Activated T-cell treated with anti-CD3 and anti-CD28 coated beads, Interleukin-2, amount 50 U/mL, for 72 hours (primary cell): Measurements from ENCODE around the gene SUDS3. TPM values are rescaled to one million over a fixed set of nuclear protein-coding genes. Genes with fewer than 3 reads are reported as not detected.

Source experiments
- ATAC-seq, 2 donors: fragments of 150-1000 bp; cut with Tn5 transposase; replicated peaks in 1 of 2; 2 replicates each; pipeline ENCODE4 v1.10.0; 2021; ENCODE audit warnings: moderate library complexity in 2 of 2, mild to moderate bottlenecking in 1 of 2
- DNase-seq, 2 donors: peaks; one replicate each; pipeline ENCODE4 v3.0.0; 2021 to 2022; ENCODE audit warnings: mixed read lengths in 1 of 2
- H3K27ac Mint-ChIP-seq: one replicate; pipeline ENCODE4 v1.8.0; 2022; ENCODE audit warnings: mild to moderate bottlenecking, moderate library complexity, mixed read lengths
- H3K27me3 Mint-ChIP-seq: one replicate; pipeline ENCODE4 v1.8.0; 2022; ENCODE audit warnings: low read depth, mixed read lengths
- H3K36me3 Mint-ChIP-seq, 2 donors: one replicate each; pipeline ENCODE4 v1.8.0; 2022; ENCODE audit warnings: mixed read lengths in 2 of 2, mild to moderate bottlenecking in 1 of 2; ENCODE audit not compliant: insufficient read depth in 2 of 2
- H3K4me1 Mint-ChIP-seq: one replicate; pipeline ENCODE4 v1.8.0; 2022; ENCODE audit warnings: low read depth, mixed read lengths
- H3K4me3 Mint-ChIP-seq, 2 donors: one replicate each; pipeline ENCODE4 v1.8.0; 2022; ENCODE audit warnings: mild to moderate bottlenecking in 2 of 2, mixed read lengths in 2 of 2, moderate library complexity in 2 of 2
- H3K9me3 Mint-ChIP-seq, 2 donors: one replicate each; pipeline ENCODE4 v1.8.0; 2022; ENCODE audit warnings: mixed read lengths in 2 of 2
- total RNA-seq, 2 donors: library from RNA; stranded (reverse); gene quantifications; one replicate each; pipeline ENCODE4 v1.2.3, GENCODE V29; 2022

Gene SUDS3
- total RNA-seq, 2 donors from 2014 or later: 29.5 to 32.3 TPM

DNA sequence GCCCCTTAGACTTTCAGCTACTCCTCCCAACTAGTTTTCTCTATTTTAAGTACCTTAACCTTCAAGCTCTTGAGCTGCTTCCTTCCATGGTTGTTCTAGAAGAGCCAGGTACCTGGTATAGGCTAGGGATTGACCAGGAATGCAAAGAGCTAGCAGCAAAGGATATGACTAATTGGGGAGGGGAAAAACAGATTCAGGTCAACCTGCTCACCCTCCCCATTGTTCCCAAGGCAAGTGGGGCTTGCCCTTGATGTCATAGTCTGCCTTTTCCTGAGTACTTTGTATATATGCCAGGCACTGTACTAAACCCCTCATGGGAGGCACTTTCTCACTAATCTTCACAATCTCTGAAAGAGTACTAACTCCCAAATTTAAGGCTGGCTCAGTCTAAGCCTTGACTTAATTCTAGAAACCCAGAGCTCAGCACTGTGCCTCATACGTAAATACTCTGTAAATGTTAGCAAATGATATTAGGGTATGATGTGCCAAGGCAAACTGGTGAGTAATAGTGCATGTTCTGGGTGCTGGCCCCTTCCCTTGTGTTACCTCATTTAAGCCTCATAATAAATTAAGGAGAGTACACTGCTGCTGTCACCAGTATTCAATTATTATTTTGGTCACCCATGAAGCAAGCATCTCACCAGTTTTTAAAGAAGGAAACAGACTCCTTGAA lies 42.2 kb downstream of the SUDS3 start:
- DNase-seq (no peak), ATAC-seq (no peak)
- H3K27me3 Mint-ChIP-seq: no peaks in the 10 kb centered on the region
- no peaks in the 10 kb centered on the region for H3K4me1 Mint-ChIP-seq
- H3K27ac Mint-ChIP-seq: no peak overlapping the region
- H3K9me3 Mint-ChIP-seq: no peaks in the 10 kb centered on the region
- H3K36me3 Mint-ChIP-seq: peaks cover 5 to 8% of the 10 kb centered on the region in 2 donors
- no peak overlapping the region for H3K4me3 Mint-ChIP-seq

DNA sequence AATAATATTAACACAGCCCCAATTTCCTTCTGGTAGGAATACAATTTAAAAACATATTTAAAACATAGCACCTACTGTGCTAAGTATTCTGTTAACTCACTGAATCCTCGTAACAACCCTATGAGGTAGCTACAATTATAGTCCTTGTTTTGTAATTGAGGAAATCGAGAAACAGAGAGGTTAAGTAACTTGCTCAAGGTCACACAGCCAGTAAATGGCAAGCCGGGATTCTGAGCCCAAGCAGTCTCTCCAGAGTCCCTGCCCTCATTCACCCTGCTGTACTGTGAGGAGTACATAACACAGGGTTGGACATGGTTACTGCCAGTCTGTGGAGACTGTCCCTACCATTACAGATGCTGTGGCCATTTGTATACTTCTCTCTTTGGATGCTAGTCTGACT lies 44.3 kb downstream of the SUDS3 start:
- ATAC-seq: no peak
- no peak overlapping the region for H3K4me3 Mint-ChIP-seq

DNA sequence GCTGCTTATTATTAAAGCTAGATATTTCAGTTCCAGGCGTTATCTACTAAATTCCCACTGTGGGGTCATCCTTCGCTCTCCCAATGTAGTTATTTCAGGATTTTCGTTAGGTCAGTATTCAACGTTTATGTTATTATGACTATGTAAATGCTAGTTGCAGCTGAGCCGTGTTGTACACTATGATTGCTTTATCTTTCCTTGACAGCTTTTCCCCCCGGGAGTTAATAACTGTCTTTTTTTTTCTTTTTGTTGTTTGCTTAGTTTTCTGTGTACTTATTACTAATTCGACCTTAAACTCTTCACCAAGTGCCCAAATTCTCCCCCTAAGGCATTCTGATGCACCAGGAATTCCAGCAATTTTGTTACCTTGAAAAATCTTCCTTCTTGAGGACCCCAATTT lies 48.5 kb downstream of the SUDS3 start:
- no peaks in the 10 kb centered on the region for H3K4me1 Mint-ChIP-seq
- peaks cover 0 to 1% of the 10 kb centered on the region in 2 donors for H3K9me3 Mint-ChIP-seq
- H3K27ac Mint-ChIP-seq: no peak overlapping the region
- no peaks in the 10 kb centered on the region for H3K27me3 Mint-ChIP-seq
- no peak overlapping the region for H3K4me3 Mint-ChIP-seq
- no peaks in the 10 kb centered on the region for H3K36me3 Mint-ChIP-seq
- DNase-seq (no peak), ATAC-seq (no peak)

More for the DNA sequence above, 44.3 kb downstream of the SUDS3 start:
- peaks cover 1 to 2% of the 10 kb centered on the region in 2 donors for H3K36me3 Mint-ChIP-seq
- peaks cover 0 to 1% of the 10 kb centered on the region in 2 donors for H3K9me3 Mint-ChIP-seq
- no peak for DNase-seq
- H3K4me1 Mint-ChIP-seq: no peaks in the 10 kb centered on the region
- H3K27me3 Mint-ChIP-seq: no peaks in the 10 kb centered on the region
- H3K27ac Mint-ChIP-seq: no peak overlapping the region

DNA sequence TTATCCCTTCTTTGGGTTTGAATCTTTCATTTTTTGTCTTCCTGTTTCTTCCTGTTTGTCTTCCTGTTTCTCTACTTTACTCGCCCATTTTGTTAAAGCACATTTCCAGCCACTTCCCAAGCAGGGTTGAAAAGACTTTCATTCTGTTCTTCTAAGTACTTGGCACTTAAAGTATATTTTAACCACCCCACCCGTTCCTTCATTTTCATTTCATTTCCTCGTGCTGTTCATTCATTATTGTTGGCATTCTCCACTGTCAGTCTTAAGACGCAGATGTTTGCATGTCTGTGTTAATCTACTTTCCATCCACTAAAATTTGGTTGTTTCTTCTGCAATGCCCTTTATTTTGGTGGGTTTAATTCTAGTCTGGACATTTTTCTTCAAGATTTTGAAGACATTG lies 49.0 kb downstream of the SUDS3 start:
- ATAC-seq: no peak
- Mint-ChIP-seq H3K27me3 (no peaks in the 10 kb centered on the region), H3K9me3 (peaks cover 0 to 1% of the 10 kb centered on the region in 2 donors), H3K4me1 (no peaks in the 10 kb centered on the region), H3K27ac (no peak overlapping the region), H3K4me3 (no peak overlapping the region), H3K36me3 (no peaks in the 10 kb centered on the region)
- no peak for DNase-seq

DNA sequence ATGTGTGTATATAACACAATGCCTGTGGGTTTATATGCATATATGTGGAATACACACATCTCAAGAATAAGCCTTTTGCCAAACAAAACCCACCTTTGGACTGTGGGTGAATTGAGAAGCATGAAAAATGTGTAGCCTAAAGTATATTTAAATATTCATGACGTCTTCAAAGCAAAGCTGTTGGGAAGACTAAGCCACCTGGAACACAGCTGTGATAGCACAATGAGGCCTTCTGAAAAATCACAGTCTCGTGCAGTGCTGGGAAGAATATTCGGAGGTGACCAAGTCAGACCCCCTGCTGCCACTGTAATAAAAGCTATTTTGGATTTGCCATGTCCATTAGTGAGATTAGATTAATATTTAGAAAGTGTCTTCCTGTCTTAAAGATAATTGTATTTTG lies 51.5 kb downstream of the SUDS3 start:
- no peak for ATAC-seq
- H3K9me3 Mint-ChIP-seq: peaks cover 0 to 1% of the 10 kb centered on the region in 2 donors
- no peak overlapping the region for H3K4me3 Mint-ChIP-seq
- no peak overlapping the region for H3K27ac Mint-ChIP-seq
- no peak for DNase-seq
- no peaks in the 10 kb centered on the region for H3K36me3 Mint-ChIP-seq
- no peaks in the 10 kb centered on the region for H3K27me3 Mint-ChIP-seq
- H3K4me1 Mint-ChIP-seq: no peaks in the 10 kb centered on the region

DNA sequence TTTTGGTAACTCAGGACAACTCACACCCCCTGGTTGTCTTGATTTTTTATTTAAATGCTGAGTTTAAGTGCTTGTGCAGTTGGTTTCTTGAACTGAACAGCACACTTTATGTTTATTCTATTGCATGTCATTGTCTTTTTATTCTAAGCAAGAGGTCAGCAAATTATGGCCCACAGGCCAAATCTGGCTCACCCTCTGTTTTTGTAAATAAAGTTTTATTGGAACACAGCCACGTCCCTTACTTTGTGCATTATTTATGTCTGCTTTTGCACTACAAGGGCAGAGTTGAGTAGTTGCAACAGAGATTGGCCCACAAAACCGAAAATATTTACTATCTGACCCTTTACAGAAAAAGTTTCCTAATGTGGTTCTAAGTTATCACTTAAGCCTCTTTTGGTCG lies 52.3 kb downstream of the SUDS3 start:
- Mint-ChIP-seq H3K9me3 (peaks cover 0 to 1% of the 10 kb centered on the region in 2 donors), H3K4me3 (no peak overlapping the region), H3K27me3 (no peaks in the 10 kb centered on the region), H3K27ac (no peak overlapping the region), H3K4me1 (no peaks in the 10 kb centered on the region), H3K36me3 (peaks cover 0 to 1% of the 10 kb centered on the region in 2 donors)
- ATAC-seq (no peak), DNase-seq (no peak)

DNA sequence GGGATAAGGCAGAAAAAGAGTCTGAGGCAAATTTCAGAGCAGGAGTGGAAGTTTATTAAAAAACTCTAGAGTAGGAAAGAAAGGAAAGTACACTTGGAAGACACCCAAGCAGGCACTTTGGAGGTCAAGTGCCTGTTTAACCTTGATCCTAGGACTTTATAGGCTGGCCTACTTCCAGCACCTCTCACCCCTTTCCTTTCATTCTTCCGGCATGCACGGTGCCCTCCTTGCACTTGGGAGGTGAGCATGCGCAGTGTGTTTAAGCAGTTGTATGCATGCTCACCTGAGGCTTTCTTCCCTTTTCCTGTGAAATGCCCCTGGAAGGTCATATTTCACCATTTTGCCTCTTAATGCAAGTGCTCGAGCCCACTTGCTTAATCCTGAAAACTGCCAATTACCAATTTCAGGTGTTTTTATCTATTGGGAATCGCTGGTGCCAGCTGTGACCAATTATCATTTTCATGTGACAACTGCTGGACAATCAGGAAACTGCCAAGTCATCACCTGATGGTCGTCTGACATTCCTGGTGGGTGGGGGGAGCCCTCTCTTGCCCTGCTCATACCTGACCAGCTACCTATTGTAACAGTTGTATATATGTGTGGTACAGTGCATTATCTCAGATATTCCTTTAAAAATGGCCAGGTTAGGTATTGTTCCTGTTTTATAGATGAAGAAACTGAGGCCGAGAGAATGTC lies 53.5 kb downstream of the SUDS3 start:
- DNase-seq (no peak), ATAC-seq (no peak)
- Mint-ChIP-seq H3K36me3 (peaks cover 0 to 1% of the 10 kb centered on the region in 2 donors), H3K27ac (no peak overlapping the region), H3K4me3 (no peak overlapping the region), H3K4me1 (no peaks in the 10 kb centered on the region), H3K9me3 (peaks cover 0 to 1% of the 10 kb centered on the region in 2 donors), H3K27me3 (no peaks in the 10 kb centered on the region)

DNA sequence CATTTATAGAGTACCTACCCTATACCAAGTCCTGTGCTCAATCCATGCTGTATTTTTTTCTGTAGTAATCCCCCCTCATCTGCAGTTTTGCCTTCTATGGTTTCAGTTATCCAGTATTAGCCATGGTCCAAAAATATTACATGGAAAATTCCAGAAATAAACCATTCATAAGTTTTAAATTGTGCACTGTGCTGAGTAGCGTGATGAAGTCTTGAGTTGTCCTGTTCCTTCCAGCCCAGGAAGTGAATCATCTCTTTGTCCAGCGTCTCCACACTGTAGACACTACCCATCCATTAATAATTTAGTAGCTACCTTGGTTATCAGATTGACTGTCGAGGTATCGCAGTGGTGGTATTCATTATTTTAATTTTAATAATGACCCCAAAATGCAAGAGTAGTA lies 54.2 kb downstream of the SUDS3 start:
- H3K4me1 Mint-ChIP-seq: no peaks in the 10 kb centered on the region
- H3K36me3 Mint-ChIP-seq: peaks cover 0 to 1% of the 10 kb centered on the region in 2 donors
- ATAC-seq: no peak
- no peak for DNase-seq
- H3K9me3 Mint-ChIP-seq: no peaks in the 10 kb centered on the region
- H3K27ac Mint-ChIP-seq: no peak overlapping the region
- no peaks in the 10 kb centered on the region for H3K27me3 Mint-ChIP-seq
- no peak overlapping the region for H3K4me3 Mint-ChIP-seq

DNA sequence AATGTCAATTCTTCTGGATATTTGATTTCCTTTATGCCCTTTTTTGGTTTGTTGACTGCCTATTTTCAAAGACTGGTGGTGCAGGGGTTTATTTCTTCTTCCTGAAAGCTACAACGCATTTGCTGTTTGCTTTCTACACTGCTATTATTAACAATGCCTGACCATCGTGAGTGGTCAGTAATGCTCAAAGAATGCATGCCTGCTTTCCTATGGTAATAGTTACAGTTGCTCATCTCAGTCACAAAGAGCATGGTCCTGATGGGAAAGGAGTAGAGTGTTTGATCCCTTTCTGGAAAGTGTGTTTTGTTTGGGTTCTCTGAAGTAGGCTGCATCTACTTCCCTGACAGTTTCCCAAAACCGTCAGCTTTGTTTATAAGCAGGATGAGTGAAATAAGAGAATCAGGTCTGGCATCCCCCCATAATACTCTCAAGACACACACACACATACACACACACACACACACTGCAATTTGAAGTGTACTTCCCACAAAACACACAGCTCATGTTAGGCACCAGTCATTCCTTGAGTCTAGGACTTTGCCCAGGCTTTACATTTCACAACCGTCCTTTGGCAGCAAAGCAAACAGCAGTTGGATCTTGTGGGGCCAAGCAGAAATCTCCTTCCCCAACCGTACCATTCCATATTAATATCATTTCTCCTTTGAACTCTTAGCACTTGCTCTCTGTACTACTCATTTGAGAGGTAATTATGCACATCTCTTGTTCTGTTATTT lies 56.6 kb downstream of the SUDS3 start:
- H3K4me1 Mint-ChIP-seq: no peaks in the 10 kb centered on the region

DNA sequence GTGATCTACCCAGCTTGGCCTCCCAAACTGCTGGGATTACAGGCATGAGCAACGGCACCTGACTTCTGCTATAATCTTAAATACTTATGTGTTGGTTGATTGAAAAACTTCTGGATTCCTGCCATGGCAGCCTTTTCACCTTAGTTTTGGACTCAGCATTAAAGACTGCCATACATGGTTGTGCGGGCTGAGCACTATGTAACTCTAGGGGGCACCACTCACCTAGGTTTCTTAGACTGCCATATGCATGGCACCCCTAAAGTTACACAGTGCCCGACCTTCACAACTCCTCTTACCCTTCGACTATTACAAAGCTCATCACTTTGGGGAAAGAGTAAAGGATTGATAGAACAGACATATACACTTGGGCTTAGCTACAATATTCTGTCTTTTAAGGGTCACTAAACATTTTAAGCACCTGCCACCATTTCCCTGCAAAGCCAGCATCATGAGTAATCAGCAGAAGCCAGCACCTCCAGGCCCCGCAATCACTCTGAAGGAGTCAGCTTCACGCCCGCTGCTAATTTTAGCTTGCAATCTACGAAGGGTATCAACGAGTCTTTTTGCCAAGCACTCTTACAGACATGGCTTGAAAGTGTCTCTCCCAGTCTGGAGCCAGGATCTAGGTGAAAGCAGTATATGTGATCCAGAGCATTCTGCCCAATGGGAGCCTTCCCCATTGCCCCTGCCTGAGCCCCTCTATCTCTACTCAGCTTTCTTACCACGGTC lies 59.8 kb downstream of the SUDS3 start:
- Mint-ChIP-seq H3K9me3 (no peaks in the 10 kb centered on the region), H3K27me3 (peaks cover 1% of the 10 kb centered on the region), H3K36me3 (peaks cover 0 to 1% of the 10 kb centered on the region in 2 donors), H3K4me1 (no peaks in the 10 kb centered on the region), H3K27ac (no peak overlapping the region), H3K4me3 (no peak overlapping the region)
- ATAC-seq (no peak), DNase-seq (no peak)

More for the DNA sequence above, 56.6 kb downstream of the SUDS3 start:
- ATAC-seq (no peak), DNase-seq (no peak)
- Mint-ChIP-seq H3K36me3 (peaks cover 0 to 1% of the 10 kb centered on the region in 2 donors), H3K4me3 (no peak overlapping the region), H3K27ac (no peak overlapping the region), H3K9me3 (no peaks in the 10 kb centered on the region), H3K27me3 (no peaks in the 10 kb centered on the region)

DNA sequence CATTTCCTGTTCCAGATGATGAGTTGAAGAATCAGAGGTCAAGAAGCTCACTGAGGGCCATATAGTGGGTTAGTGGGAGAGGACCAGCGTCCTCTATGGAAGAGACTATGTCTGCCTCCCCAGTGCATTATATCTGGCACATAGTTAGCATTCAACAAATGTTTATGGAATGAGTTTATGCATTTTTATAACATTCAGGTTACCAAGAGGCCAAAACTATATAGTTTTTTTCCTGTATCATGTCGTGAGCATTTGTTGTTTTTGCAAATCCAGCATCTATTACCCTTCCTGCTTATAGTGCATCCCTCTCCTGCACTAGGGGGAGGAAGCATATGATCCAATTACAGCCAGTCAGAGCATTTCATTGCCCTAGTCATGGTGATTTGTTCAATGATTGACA lies 60.6 kb downstream of the SUDS3 start:
- no peaks in the 10 kb centered on the region for H3K9me3 Mint-ChIP-seq
- no peak overlapping the region for H3K4me3 Mint-ChIP-seq
- no peaks in the 10 kb centered on the region for H3K4me1 Mint-ChIP-seq
- H3K36me3 Mint-ChIP-seq: peaks cover 0 to 1% of the 10 kb centered on the region in 2 donors
- ATAC-seq (no peak), DNase-seq (no peak)
- H3K27ac Mint-ChIP-seq: no peak overlapping the region
- H3K27me3 Mint-ChIP-seq: peaks cover 6% of the 10 kb centered on the region

DNA sequence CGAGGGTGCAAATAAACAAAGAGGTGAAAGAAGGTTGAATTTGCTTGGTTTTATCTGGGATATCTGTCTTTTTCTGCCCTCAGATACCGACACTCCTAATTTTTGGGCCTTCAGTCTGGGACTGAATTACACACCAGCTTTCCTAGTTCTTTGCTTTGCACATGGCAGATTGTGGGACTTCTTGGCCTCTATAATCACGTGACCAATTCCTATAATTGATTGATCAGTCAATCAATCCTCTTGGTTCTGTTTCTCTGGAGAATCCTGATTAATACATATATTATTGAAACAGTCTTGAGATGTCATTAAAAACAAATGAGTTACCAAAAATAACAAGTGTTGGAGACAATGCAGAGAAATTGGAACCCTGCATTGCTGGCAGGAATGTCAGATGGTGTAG lies 62.7 kb downstream of the SUDS3 start:
- no peak overlapping the region for H3K27ac Mint-ChIP-seq
- no peaks in the 10 kb centered on the region for H3K9me3 Mint-ChIP-seq
- DNase-seq: no peak
- peaks cover 12% of the 10 kb centered on the region for H3K27me3 Mint-ChIP-seq
- ATAC-seq: no peak
- no peaks in the 10 kb centered on the region for H3K4me1 Mint-ChIP-seq
- no peaks in the 10 kb centered on the region for H3K36me3 Mint-ChIP-seq
- no peak overlapping the region for H3K4me3 Mint-ChIP-seq

DNA sequence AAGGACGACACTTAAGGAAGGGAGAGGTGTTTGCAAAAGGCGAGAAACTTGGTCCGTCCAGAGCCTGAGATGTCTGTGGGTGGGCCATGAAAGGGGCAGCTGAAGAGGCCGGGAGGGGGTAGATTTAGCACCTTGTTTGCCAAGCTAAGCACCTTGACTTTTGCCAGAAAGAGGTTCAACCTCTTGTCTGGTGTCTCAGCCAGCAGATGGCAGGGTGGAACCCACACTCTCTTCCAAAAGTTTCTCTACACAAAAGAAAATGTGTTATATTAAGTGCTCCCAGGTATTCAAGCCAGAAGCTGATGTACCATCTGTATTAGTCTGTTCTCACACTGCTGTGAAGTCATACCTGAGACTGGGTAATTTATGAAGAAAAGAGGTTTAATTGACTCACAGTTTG lies 69.9 kb downstream of the SUDS3 start:
- H3K27ac Mint-ChIP-seq: no peak overlapping the region
- H3K4me3 Mint-ChIP-seq: no peak overlapping the region
- H3K9me3 Mint-ChIP-seq: peaks cover 0 to 2% of the 10 kb centered on the region in 2 donors
- DNase-seq: no peak
- H3K36me3 Mint-ChIP-seq: no peaks in the 10 kb centered on the region
- H3K27me3 Mint-ChIP-seq: peaks cover 27% of the 10 kb centered on the region
- ATAC-seq: no peak
- no peaks in the 10 kb centered on the region for H3K4me1 Mint-ChIP-seq
